HUES64 (cell line): Measurements from ENCODE around the gene SEMA3C.

Experiments used
- H3K27ac ChIP-seq: 2 replicates; pipeline ENCODE4 v1.7.0; 2013; ENCODE audit warnings: low read depth, low read length, inconsistent platforms
- H3K27me3 ChIP-seq: 2 replicates; pipeline ENCODE4 v1.6.1; 2013; ENCODE audit warnings: mild to moderate bottlenecking, low read length; ENCODE audit not compliant: insufficient read depth
- H3K36me3 ChIP-seq: 2 replicates; pipeline ENCODE4 v1.6.1; 2013; ENCODE audit warnings: mild to moderate bottlenecking, low read length; ENCODE audit not compliant: insufficient read depth
- H3K4me1 ChIP-seq: 2 replicates; pipeline ENCODE4 v1.6.1; 2013; ENCODE audit warnings: mild to moderate bottlenecking, low read length, moderate library complexity; ENCODE audit not compliant: insufficient read depth
- H3K4me3 ChIP-seq: 2 replicates; pipeline ENCODE4 v1.5.1; 2013; ENCODE audit warnings: mild to moderate bottlenecking, low read length, moderate library complexity
- H3K9ac ChIP-seq: 2 replicates; pipeline ENCODE4 v1.6.1; 2013; ENCODE audit warnings: mild to moderate bottlenecking, low read depth, low read length
- H3K9me3 ChIP-seq: 2 replicates; pipeline ENCODE4 v1.6.1; 2013; ENCODE audit warnings: low read depth, low read length; ENCODE audit not compliant: insufficient read depth
- WGBS: fragments of 150-250, 120-280 bp; methylation state at CpG from one replicate; pipeline ENCODE4 v1.1.7; 2013; ENCODE audit warnings: missing lambda C conversion rate; 5-methylcytosine and 5-hydroxymethylcytosine counted together

Gene SEMA3C

DNA sequence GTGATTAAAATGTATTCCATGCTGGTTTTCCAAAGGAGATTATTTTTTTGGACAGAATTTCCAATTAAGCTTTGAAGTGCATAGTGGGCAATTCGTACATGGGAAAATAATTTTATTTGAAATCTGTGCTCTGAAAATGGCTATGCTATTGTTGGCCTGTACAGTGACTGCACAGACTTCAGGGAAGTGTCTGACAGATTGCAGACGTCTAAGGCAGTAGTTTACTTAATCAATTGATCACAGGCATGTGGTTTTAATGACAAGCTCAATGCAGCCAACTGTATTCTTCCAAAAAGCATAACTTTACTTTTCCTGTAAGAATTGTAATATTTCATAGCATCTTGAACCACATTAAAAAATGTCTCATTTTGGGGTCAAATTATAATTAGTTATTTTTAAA lies 102.0 kb downstream of the SEMA3C start:
- Histone ChIP-seq H3K4me1 (no peaks in the 10 kb centered on the region), H3K36me3 (no peaks in the 10 kb centered on the region), H3K27ac (no peak overlapping the region), H3K4me3 (no peak overlapping the region), H3K27me3 (no peaks in the 10 kb centered on the region), H3K9me3 (no peaks in the 10 kb centered on the region), H3K9ac (no peak overlapping the region)
- WGBS: 88% methylated on average over 2 of the region's 2 CpGs

DNA sequence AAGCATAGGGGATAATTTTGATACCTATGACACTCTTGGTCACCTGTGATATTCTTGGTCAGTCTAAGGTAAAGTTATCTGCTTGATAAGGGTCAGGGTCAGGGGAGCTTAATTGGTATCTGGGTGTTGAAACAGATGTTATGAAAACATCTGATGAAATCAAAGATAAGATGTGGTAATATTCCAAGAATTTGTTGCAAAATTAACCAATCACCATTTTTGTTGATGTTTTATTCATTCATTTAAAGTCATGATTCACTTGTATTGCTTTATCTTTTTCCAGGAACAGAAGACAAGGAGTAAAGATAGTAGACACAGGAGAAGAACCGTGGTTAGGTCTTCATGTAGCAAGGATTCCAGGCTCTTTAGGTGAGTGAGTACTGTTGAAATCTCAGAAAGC lies 103.1 kb downstream of the SEMA3C start:
- Histone ChIP-seq H3K27ac (no peak overlapping the region), H3K36me3 (no peaks in the 10 kb centered on the region), H3K9me3 (no peaks in the 10 kb centered on the region), H3K4me1 (no peaks in the 10 kb centered on the region), H3K9ac (no peak overlapping the region), H3K4me3 (no peak overlapping the region), H3K27me3 (no peaks in the 10 kb centered on the region)
- 94% methylated on average over 1 of the region's 1 CpG for WGBS

DNA sequence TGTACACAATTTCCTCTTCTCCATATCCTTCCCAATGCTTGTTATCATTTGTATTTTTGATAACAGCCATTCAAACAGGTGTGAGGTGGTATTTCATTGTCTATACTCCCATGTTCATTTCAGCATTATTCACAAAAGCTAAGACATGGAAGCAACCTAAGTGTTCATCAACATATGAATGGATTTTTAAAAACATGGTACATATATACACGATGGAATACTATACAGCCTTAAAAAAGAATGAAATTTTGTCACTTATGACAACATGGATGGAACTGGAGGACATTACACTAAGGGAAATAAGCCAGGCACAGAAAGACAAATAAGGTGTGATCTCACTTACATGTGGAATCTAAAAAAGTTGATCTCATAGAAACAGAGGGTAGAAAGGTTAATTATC lies 109.3 kb downstream of the SEMA3C start:
- Histone ChIP-seq H3K9ac (no peak overlapping the region), H3K36me3 (peaks cover 4% of the 10 kb centered on the region; the same call in 1 of the 2 replicates), H3K4me3 (no peak overlapping the region), H3K27ac (no peak overlapping the region), H3K27me3 (no peaks in the 10 kb centered on the region), H3K4me1 (no peaks in the 10 kb centered on the region), H3K9me3 (peaks cover 4% of the 10 kb centered on the region; the same call in 1 of the 2 replicates)
- 100% methylated on average over 1 of the region's 1 CpG for WGBS

DNA sequence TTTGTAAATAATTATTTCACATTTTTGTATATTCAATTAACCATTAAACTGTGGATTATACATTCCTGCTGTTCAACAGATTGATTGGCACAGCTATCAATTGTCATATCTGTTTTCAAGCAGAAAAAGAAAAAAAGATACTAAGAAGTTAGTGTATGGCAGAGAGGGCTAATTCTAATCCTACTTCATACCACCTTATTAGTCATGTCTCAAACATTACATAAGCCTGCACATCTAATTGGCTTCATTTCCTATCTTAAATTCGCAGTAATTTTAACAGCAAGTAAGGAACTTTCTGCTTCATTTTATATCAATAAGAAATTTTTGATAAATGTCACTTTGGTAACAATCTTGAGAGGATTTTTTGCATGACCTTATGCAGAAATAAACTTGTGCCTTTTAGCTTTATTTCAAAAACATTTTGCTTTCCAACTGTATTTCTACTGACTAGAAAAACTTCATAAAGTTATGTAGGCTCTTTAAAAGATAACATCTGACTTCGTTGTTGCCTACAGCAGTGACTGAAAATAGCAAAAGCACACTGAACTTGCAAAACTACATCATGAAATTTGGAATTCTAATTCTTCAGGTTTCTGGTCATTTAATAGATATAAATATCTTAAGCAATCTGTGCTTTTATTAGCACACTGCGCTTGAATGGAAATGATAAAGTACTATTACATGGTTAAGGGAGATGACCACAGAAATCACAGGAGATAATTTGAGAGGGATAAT lies 111.5 kb downstream of the SEMA3C start:
- no peak overlapping the region for H3K9ac ChIP-seq
- H3K27ac ChIP-seq: no peak overlapping the region
- H3K4me3 ChIP-seq: no peak overlapping the region
- H3K4me1 ChIP-seq: no peaks in the 10 kb centered on the region
- H3K9me3 ChIP-seq: peaks cover 4% of the 10 kb centered on the region; the same call in 1 of the 2 replicates
- H3K27me3 ChIP-seq: no peaks in the 10 kb centered on the region
- peaks cover 6% of the 10 kb centered on the region; the same call in 1 of the 2 replicates for H3K36me3 ChIP-seq
- WGBS: 84% methylated on average over 3 of the region's 3 CpGs

DNA sequence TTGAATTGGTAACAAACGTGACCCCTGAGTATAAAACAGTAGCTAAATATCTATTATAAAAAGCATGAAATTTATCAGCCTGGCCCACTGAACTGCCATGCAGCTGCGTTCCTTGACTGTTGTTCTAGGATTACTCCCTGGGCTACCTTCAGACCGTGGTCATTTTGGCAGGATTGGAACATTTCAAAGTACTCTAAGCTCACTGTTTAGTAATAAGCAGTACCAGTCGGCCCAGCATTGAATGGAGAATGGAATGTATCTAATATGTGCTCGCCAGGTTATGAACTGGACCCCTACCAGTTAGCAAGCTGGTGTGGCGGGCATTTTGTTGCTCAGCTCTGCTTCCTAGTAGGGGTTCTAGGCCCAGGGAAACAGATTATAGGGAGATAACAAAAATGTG lies 112.2 kb downstream of the SEMA3C start:
- Histone ChIP-seq H3K4me3 (no peak overlapping the region), H3K27ac (no peak overlapping the region), H3K36me3 (peaks cover 6% of the 10 kb centered on the region; the same call in 1 of the 2 replicates), H3K27me3 (no peaks in the 10 kb centered on the region), H3K9me3 (peaks cover 4% of the 10 kb centered on the region; the same call in 1 of the 2 replicates), H3K9ac (no peak overlapping the region), H3K4me1 (no peaks in the 10 kb centered on the region)
- WGBS: 88% methylated on average over 5 of the region's 6 CpGs

DNA sequence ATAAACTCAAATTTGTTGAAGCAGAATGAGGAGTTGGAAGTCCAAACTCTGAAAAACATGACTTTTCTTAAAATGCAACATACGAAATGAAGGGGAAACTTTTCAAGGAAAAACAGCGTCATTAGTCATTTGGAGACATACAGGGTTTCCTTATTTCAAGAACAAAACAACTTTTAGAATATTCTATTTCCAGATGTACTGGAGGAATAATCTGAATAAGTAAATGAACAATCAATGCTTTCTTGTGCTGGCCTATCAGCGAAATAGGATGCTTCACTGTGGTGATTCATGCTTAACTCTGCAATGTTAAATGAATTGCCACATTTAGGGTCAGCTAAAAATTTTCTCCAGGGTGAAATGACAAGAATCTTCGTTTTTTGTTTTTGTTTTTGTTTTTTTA lies 114.3 kb downstream of the SEMA3C start:
- peaks cover 2% of the 10 kb centered on the region; the same call in 1 of the 2 replicates for H3K9me3 ChIP-seq
- 89% methylated on average over 4 of the region's 4 CpGs for WGBS
- no peaks in the 10 kb centered on the region for H3K27me3 ChIP-seq
- H3K4me3 ChIP-seq: no peak overlapping the region
- H3K27ac ChIP-seq: no peak overlapping the region
- no peak overlapping the region for H3K9ac ChIP-seq
- H3K36me3 ChIP-seq: peaks cover 5% of the 10 kb centered on the region; the same call in 1 of the 2 replicates
- H3K4me1 ChIP-seq: no peaks in the 10 kb centered on the region

DNA sequence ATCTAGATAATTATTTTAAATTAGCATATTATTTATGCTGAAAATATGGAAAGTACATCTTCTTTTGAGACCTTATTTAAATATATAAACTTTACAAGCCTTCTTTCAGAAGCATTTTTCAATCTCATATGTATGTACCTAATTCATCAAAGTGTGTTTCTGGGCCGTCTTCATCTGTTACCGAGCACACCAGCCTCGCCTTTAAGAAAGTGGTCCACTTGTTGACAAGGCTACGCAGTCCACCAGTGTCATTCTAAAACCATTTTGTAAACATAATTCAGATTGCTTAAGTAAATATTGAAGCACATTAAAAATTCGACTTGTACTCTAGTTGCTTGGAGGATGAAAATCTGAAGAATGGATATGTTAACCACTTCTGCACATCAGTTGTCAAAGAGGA lies 116.3 kb downstream of the SEMA3C start:
- Histone ChIP-seq H3K27ac (no peak overlapping the region), H3K4me3 (no peak overlapping the region), H3K9me3 (no peaks in the 10 kb centered on the region), H3K27me3 (no peaks in the 10 kb centered on the region), H3K4me1 (no peaks in the 10 kb centered on the region), H3K9ac (no peak overlapping the region), H3K36me3 (peaks cover 2% of the 10 kb centered on the region; the same call in 1 of the 2 replicates)
- WGBS: 96% methylated on average over 5 of the region's 5 CpGs

DNA sequence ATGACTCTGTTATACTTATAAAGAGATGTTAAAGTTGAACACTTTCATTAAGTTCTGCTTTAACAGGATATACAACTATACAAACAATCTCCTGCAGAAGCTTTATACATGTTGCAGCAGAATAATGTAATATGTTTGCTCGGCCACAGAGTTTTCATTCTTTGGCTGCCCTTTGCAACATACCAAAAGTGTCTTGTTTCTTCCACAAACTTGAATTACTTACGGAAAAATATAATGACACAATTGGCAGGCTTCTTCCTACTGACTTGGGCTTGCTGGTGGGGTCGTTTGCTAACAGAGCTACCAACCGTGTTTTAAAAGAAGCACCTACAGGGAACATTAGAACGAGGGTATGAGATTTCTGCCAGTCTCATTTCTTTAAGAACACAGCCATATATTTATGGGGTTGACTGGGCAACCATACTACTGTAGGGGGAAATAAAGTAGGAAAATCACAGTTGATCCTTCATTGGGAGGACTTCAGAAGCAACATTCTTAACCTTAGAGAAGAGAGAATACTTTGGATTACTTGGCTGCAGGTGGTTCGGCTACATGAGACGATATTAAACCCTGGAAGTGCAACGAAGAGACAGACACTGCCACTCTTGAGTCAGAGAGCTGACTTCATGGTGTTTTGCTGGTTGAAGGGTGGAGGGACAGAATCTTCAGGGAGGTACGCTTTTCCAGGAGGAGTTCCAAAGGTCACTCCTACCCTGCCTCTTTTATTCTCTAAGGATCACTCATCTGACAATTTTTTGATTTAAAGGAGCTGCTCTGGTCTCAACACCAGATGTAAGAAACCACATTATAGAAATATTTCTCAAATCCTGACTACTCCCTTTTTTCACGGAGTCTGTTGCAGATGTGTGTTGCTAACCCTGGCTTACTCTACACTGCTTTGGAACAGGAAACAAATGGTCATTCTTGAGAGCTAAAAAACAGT lies 123.9 kb downstream of the SEMA3C start:
- WGBS: 95% methylated on average over 10 of the region's 10 CpGs

DNA sequence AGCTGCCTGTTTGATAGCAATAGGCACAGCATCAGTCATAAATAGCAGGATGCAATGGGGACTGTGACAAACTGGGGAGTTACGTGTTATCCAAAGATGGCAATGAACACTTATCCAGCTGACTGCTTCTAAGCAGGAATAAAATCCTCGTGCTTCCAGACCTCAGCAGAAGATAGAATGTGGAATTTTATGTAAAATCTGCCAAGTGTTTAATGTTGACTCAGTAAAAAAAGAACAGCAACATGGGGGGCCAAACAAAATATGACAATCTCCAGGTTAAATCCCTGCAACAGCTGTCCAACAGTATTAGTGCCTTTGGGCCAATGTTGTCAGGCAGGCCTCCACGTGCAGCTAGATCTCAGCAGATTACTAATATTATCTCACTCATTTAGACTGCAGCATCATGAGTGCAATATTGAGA lies 127.3 kb downstream of the SEMA3C start:
- Histone ChIP-seq H3K36me3 (no peaks in the 10 kb centered on the region), H3K9ac (no peak overlapping the region), H3K4me3 (no peak overlapping the region), H3K27me3 (no peaks in the 10 kb centered on the region), H3K9me3 (no peaks in the 10 kb centered on the region), H3K27ac (no peak overlapping the region), H3K4me1 (no peaks in the 10 kb centered on the region)
- WGBS: 92% methylated on average over 3 of the region's 3 CpGs

More for the DNA sequence above, 123.9 kb downstream of the SEMA3C start:
- H3K4me3 ChIP-seq: no peak overlapping the region
- no peaks in the 10 kb centered on the region for H3K36me3 ChIP-seq
- no peaks in the 10 kb centered on the region for H3K27me3 ChIP-seq
- no peaks in the 10 kb centered on the region for H3K9me3 ChIP-seq
- H3K9ac ChIP-seq: no peak overlapping the region
- no peak overlapping the region for H3K27ac ChIP-seq
- H3K4me1 ChIP-seq: no peaks in the 10 kb centered on the region

DNA sequence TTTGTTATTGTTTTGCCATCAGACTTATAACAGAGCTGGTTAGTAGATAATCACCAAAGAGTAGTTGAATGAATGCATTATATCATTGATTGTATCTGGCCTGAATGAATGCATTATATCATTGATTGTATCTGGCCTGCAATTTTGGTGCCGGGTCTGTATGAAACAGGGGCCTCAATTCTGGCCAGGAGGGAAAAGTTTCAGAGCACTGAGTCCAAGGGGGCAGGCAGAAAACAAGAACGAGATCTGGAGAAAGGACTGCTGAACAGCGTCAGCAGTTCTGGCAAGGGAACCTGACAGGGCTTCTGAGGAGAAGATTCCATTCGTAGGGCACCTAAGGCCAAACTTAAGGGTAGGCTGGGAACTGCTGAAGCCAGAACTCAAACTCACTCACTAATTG lies 128.0 kb downstream of the SEMA3C start:
- Histone ChIP-seq H3K4me3 (no peak overlapping the region), H3K9me3 (no peaks in the 10 kb centered on the region)
- WGBS: 93% methylated on average over 4 of the region's 4 CpGs

DNA sequence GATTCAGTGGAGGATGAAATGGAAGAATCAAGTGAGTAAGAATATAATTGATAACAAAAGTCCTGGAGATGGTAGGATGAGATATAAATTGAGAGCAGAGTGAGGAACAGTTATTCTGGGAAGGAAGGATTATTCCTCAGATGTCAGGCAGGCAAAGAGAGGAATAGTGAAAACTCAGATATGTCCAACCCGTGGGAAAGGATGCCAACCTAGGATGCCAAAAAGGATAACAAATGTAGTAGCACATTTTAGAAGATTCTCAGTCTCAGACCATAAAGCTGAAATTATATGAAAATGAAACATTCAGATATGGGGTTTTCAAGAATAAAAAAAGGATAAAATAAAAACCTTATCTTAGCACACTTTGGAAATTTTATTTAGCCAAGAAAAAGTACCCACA lies 131.1 kb downstream of the SEMA3C start:
- H3K4me1 ChIP-seq: no peaks in the 10 kb centered on the region
- no peaks in the 10 kb centered on the region for H3K36me3 ChIP-seq
- no peak overlapping the region for H3K9ac ChIP-seq
- no peak overlapping the region for H3K27ac ChIP-seq
- 100% methylated on average over 1 of the region's 1 CpG for WGBS
- H3K27me3 ChIP-seq: no peaks in the 10 kb centered on the region
- no peaks in the 10 kb centered on the region for H3K9me3 ChIP-seq
- no peak overlapping the region for H3K4me3 ChIP-seq

More for the DNA sequence above, 128.0 kb downstream of the SEMA3C start:
- no peak overlapping the region for H3K9ac ChIP-seq
- no peaks in the 10 kb centered on the region for H3K27me3 ChIP-seq
- no peaks in the 10 kb centered on the region for H3K4me1 ChIP-seq
- no peak overlapping the region for H3K27ac ChIP-seq
- H3K36me3 ChIP-seq: no peaks in the 10 kb centered on the region
